ENCODE results near the gene CNPY3.
A peak's percentile ranks its signal among the peaks of the same experiment; 100 is the strongest.
"Not testable (repeated sequence)": the region's sequence is repeated elsewhere in the genome, so short reads cannot be mapped to it uniquely, and the experiment has no call there.

CNPY3 gene

DNA sequence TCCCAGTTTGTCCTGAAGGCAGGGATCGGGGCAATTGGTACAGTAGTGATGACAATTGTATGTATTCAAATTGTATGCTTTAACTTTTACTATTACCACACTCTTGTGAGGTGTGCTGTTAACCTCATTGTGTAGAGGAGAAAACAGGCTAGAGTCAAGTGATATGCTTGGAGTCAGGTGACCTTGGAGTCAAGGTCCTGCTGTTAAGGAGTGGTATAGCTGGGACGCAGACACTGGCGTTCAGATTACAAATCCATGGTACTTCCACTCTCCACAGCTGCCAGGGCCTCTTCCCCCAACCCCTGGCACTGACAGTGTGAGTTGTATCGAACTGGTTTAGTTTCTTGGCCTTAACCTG is 10.5 kb downstream of the CNPY3 start:
- Histone ChIP-seq H3K9me3 (replicated peaks; ENCODE audit: low read length) (no peaks in the 10 kb centered on the region), H3K4me3 (ENCODE audit: low read length) (no peak overlapping the region), H3K27me3 (ENCODE audit: control insufficient read depth, insufficient read depth, low read length) (no peaks in the 10 kb centered on the region), H3K36me3 (ENCODE audit: insufficient read depth, low read length) (peaks cover 34% of the 10 kb centered on the region), H3K4me2 (ENCODE audit: low read length) (no peak overlapping the region), H3K4me1 (ENCODE audit: control insufficient read depth, insufficient read depth, low read length) (no peaks in the 10 kb centered on the region), H3K9ac (ENCODE audit: low read depth, low read length) (no peak overlapping the region)

DNA sequence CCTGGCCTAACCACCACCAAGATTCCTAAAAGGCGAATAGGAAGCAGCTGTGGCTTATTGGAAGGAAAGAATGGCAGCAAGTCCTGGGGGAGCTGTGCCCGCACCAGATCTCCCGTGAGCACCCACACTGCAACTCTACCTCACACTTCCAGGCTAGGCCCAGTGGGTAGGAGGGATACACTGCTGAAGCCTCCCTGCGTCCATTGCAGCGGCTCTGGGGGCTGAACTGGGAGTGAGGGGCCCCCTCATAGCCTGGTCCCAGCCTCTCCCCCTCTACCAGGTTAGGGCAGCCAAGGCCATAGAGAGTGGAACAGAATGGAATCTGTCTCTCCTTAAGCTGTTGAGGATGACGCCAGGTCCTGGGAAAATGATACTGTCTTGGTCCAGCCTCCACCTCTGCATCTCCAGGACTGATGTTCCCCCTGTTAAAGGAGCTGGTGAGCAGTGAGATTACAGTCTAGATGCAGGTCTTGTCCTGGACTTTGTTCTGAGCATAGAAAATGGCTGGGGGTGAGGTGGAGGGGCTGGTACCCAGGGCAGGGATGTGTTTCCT is 11.3 kb downstream of the CNPY3 start:
- Histone ChIP-seq H3K9ac (ENCODE audit: low read depth, low read length) (no peak overlapping the region), H3K27me3 (ENCODE audit: control insufficient read depth, insufficient read depth, low read length) (no peaks in the 10 kb centered on the region), H3K4me3 (ENCODE audit: low read length) (no peak overlapping the region), H3K4me2 (ENCODE audit: low read length) (no peak overlapping the region), H3K9me3 (replicated peaks; ENCODE audit: low read length) (no peaks in the 10 kb centered on the region), H3K4me1 (ENCODE audit: control insufficient read depth, insufficient read depth, low read length) (no peaks in the 10 kb centered on the region), H3K36me3 (ENCODE audit: insufficient read depth, low read length) (peaks cover 29% of the 10 kb centered on the region)

DNA sequence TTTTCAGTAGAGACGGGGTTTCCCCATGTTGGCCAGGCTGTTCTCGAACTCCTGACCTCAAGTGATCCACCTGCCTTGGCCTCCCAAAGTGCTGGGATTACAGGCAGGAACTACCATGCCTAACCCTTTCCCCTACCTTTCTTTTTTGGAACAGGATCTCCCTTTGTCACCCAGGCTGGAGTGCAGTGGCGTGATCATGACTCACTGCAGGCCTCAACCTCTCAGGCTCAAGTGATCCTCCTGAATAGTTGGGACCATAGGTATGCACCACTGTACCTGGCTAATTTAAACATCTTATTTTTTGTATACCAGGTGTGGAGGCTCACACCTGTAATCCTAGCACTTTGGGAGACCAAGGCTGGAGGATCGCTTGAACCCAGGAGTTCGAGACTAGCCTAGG is 12.1 kb downstream of the CNPY3 start:
- H3K27me3 ChIP-seq (ENCODE audit: control insufficient read depth, insufficient read depth, low read length); H3K4me1 ChIP-seq (ENCODE audit: control insufficient read depth, insufficient read depth, low read length); H3K4me3 ChIP-seq (ENCODE audit: low read length); H3K9ac ChIP-seq (ENCODE audit: low read depth, low read length); H3K4me2 ChIP-seq (ENCODE audit: low read length); H3K9me3 ChIP-seq (replicated peaks; ENCODE audit: low read length): not testable (repeated sequence)
- H3K36me3 ChIP-seq (ENCODE audit: insufficient read depth, low read length), result peaks cover 24% of the 10 kb centered on the region

DNA sequence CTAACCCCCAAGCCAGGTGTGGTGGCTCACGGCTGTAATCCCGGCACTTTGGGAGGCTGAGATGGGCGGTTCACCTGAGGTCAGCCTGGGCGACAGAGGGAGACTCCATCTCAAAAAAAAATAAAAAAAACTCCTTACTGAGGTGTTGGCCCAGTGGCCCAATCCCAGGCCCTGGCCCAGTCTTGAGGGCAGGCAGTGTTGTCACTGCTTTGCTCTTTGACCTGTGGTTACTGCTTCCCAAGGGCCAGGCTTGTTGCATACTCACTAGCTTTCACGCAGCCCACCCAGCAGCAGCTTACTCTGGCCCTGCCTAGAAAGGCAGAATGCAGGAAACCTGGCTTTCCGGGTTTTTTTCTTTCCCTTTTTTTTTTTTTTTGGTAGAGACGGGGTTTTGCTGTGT is 13.2 kb downstream of the CNPY3 start:
- peaks cover 19% of the 10 kb centered on the region for H3K36me3 ChIP-seq (ENCODE audit: insufficient read depth, low read length)

DNA sequence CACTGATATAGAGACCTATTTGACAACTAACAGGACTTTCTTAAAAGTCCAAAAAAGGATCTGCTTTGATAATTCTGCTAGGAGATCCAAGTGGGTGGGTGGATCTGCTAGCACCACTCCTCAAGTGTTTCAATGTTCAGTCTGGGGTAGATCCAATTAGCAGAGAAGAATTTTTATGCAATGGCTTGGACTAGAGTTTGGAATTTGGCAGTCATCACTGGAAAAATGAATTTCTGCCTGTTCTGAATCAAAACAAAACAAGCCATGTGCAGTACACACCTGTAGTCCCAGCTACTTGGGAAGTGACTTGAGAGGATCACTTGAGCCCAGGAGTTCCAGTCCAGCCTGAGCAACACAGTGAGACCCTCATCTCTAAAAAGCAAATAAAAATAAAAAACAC is 18.7 kb downstream of the CNPY3 start:
- Histone ChIP-seq H3K36me3 (ENCODE audit: insufficient read depth, low read length) (no peaks in the 10 kb centered on the region), H3K4me2 (ENCODE audit: low read length) (no peak overlapping the region), H3K27me3 (ENCODE audit: control insufficient read depth, insufficient read depth, low read length) (no peaks in the 10 kb centered on the region), H3K4me3 (ENCODE audit: low read length) (no peak overlapping the region), H3K9me3 (replicated peaks; ENCODE audit: low read length) (no peaks in the 10 kb centered on the region), H3K9ac (ENCODE audit: low read depth, low read length) (no peak overlapping the region), H3K4me1 (ENCODE audit: control insufficient read depth, insufficient read depth, low read length) (no peaks in the 10 kb centered on the region)

More for the DNA sequence above, 13.2 kb downstream of the CNPY3 start:
- Histone ChIP-seq H3K4me3 (ENCODE audit: low read length) (no peak overlapping the region), H3K27me3 (ENCODE audit: control insufficient read depth, insufficient read depth, low read length) (no peaks in the 10 kb centered on the region), H3K9me3 (replicated peaks; ENCODE audit: low read length) (no peaks in the 10 kb centered on the region), H3K4me2 (ENCODE audit: low read length) (no peak overlapping the region), H3K4me1 (ENCODE audit: control insufficient read depth, insufficient read depth, low read length) (no peaks in the 10 kb centered on the region), H3K9ac (ENCODE audit: low read depth, low read length) (no peak overlapping the region)

DNA sequence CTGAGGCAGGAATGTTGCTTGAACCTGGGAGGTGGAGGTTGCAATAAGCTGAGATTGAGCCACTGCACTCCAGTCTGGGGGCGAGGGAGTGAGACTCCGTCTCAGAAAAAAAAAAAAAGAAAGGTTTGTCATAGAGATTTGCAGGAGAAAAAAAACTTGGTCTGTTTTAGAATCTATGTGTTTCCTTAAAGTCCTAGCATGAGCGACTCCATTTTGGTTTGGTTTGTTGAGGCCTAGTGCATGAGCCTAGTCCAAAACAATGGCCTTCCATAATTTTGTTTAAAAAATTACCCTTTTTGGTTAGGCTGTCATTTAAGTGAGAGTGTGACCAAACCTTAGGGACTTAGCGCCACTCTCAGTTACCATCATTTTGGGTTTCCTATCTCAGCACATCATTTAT is 23.1 kb downstream of the CNPY3 start:
- H3K36me3 ChIP-seq (ENCODE audit: insufficient read depth, low read length), result no peaks in the 10 kb centered on the region
- H3K9ac ChIP-seq (ENCODE audit: low read depth, low read length), result no peak overlapping the region
- no peaks in the 10 kb centered on the region for H3K4me1 ChIP-seq (ENCODE audit: control insufficient read depth, insufficient read depth, low read length)
- H3K4me2 ChIP-seq (ENCODE audit: low read length), result no peak overlapping the region
- H3K9me3 ChIP-seq (replicated peaks; ENCODE audit: low read length), result no peaks in the 10 kb centered on the region
- H3K4me3 ChIP-seq (ENCODE audit: low read length), result no peak overlapping the region
- H3K27me3 ChIP-seq (ENCODE audit: control insufficient read depth, insufficient read depth, low read length), result no peaks in the 10 kb centered on the region

DNA sequence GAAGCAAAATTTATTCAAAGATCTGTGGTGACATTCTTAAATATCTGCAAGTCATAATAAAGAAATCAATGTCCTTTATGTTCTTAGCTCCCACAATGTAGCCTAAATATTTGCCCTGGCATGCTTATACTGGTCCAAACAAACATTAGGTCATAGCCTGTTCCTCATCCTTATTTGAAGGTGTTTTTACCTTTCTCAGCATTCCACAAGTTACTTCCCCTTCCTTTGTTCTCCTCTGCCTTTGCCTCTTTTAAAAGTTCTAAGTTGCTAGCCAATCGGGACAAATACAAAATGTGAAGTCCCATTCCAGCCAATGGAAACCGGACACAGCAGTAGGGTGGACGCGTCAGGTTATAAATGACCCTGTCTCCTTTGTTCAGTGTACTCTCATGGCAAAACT is 25.1 kb downstream of the CNPY3 start:
- H3K27me3 ChIP-seq (ENCODE audit: control insufficient read depth, insufficient read depth, low read length); H3K9me3 ChIP-seq (replicated peaks; ENCODE audit: low read length); H3K36me3 ChIP-seq (ENCODE audit: insufficient read depth, low read length); H3K4me2 ChIP-seq (ENCODE audit: low read length); H3K4me3 ChIP-seq (ENCODE audit: low read length); H3K9ac ChIP-seq (ENCODE audit: low read depth, low read length); H3K4me1 ChIP-seq (ENCODE audit: control insufficient read depth, insufficient read depth, low read length): not testable (repeated sequence)

DNA sequence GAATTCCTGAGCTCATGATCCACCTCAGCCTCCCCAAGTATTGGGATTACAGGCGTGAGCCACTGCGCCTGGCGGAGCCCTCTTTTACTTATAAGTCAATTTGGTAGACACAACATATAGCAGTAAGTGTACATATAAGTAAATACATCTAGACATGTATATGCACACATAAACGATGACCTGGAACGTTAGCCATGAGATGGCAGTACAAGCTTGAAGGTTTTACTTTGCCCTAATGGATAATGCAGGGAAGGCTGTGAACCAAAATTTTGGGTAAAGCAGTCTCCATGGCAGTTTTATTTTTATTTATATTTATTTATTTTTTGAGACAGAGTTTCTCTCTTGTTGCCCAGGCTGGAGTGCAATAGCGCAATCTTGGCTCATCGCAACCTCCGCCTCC is 28.8 kb downstream of the CNPY3 start:
- H3K36me3 ChIP-seq (ENCODE audit: insufficient read depth, low read length), result peaks cover 11% of the 10 kb centered on the region
- H3K27me3 ChIP-seq (ENCODE audit: control insufficient read depth, insufficient read depth, low read length), result peaks cover 6% of the 10 kb centered on the region
- no peak overlapping the region for H3K4me3 ChIP-seq (ENCODE audit: low read length)
- H3K9me3 ChIP-seq (replicated peaks; ENCODE audit: low read length), result no peaks in the 10 kb centered on the region
- H3K4me1 ChIP-seq (ENCODE audit: control insufficient read depth, insufficient read depth, low read length), result peaks cover 16% of the 10 kb centered on the region
- H3K4me2 ChIP-seq (ENCODE audit: low read length), result no peak overlapping the region
- H3K9ac ChIP-seq (ENCODE audit: low read depth, low read length), result no peak overlapping the region

DNA sequence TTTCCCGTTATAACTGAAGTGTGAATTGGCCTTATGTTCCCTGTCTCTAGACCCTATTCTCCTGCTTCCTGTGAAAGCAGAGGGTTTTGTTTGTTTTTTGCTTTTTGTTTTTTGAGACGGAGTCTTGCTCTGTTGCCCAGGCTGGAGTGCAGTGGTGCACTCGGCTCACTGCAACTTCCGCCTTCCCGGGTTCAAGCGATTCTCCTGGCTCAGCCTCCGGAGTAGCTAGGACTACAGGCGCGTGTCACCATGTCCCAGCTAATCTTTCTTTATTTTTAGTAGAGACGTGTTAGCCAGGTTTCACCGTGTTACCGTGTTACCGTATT is 30.6 kb downstream of the CNPY3 start:
- peaks cover 16% of the 10 kb centered on the region for H3K4me1 ChIP-seq (ENCODE audit: control insufficient read depth, insufficient read depth, low read length)
- peaks cover 6% of the 10 kb centered on the region for H3K27me3 ChIP-seq (ENCODE audit: control insufficient read depth, insufficient read depth, low read length)
- H3K36me3 ChIP-seq (ENCODE audit: insufficient read depth, low read length), result peaks cover 20% of the 10 kb centered on the region
- peak overlapping the region; percentile 95 for H3K4me2 ChIP-seq (ENCODE audit: low read length)
- no peak overlapping the region for H3K9ac ChIP-seq (ENCODE audit: low read depth, low read length)
- H3K9me3 ChIP-seq (replicated peaks; ENCODE audit: low read length), result no peaks in the 10 kb centered on the region
- peak overlapping the region; percentile 64 for H3K4me3 ChIP-seq (ENCODE audit: low read length)

DNA sequence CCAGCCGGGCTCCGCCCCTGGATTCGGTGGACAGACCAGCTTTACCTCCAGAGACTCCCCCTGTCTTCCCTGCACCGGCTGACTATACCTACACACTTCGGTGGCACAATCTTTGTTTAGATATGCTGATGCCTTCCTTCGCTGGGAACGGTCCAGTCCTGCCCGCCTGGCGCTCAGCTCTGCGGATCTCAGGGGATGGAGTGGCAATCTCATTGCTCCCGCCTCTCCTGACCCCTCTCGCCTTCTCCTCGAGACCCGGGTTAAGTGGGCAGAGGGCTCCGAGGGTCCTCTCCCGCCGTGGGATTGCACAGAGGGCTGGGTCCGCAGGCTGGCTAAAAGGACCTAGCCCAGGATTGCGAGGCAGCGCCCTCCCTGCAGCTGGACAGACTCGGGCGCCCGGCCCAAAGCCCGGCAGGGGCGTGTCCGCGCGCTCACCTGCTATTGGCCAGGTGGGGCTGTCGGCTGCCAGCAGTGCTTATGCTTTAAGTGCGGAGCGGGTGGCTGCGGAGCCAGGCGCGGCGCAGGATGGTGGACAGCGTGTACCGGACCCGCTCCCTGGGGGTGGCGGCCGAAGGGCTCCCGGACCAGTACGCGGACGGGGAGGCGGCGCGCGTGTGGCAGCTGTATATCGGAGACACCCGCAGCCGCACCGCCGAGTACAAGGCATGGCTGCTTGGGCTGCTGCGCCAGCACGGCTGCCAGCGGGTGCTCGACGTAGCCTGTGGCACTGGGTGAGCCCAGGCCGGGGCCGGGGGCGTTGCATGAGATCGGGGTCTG is 31.2 kb downstream of the CNPY3 start, which contains the start of gene GNMT:
TSS of gene GNMT (plus strand) at position 512 of the 777 bp plus-strand sequence. CDS start at position 526, 14 bp downstream.
- H3K9me3 ChIP-seq (replicated peaks; ENCODE audit: low read length), result no peaks in the 10 kb centered on the region
- H3K36me3 ChIP-seq (ENCODE audit: insufficient read depth, low read length), result peaks cover 26% of the 10 kb centered on the region
- peaks cover 16% of the 10 kb centered on the region for H3K4me1 ChIP-seq (ENCODE audit: control insufficient read depth, insufficient read depth, low read length)
- peaks cover 6% of the 10 kb centered on the region for H3K27me3 ChIP-seq (ENCODE audit: control insufficient read depth, insufficient read depth, low read length)
- H3K4me3 ChIP-seq (ENCODE audit: low read length), result peak within 1 kb of the TSS; percentile 64
- H3K4me2 ChIP-seq (ENCODE audit: low read length), result peak within 1 kb of the TSS; percentile 95
- H3K9ac ChIP-seq (ENCODE audit: low read depth, low read length), result peak within 1 kb of the TSS; percentile 49

DNA sequence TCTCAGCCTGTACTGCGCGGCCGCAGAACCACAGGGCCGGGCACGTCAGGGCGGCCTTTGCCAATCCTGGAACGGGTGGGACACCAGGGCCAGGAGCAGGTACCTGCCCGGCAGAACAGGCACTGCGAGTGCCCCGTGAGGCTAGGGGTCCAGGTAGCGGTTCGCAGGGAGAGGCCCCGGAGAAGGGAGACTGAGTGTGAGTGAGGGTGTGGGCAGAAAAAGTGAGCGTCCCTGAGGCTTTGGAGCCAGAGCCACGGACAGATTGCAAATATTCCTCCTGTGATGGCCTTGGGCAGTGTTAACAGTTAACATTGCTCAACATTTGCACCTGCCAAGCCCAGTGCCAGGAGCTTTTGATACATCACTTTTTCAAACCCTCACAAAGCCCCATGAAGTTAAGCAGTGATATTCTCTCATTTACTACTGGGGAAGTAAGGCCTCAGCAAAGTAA is 31.8 kb downstream of the CNPY3 start:
- Histone ChIP-seq H3K36me3 (ENCODE audit: insufficient read depth, low read length) (peaks cover 29% of the 10 kb centered on the region), H3K9me3 (replicated peaks; ENCODE audit: low read length) (no peaks in the 10 kb centered on the region), H3K27me3 (ENCODE audit: control insufficient read depth, insufficient read depth, low read length) (peaks cover 6% of the 10 kb centered on the region), H3K4me1 (ENCODE audit: control insufficient read depth, insufficient read depth, low read length) (peaks cover 16% of the 10 kb centered on the region), H3K4me3 (ENCODE audit: low read length) (peak overlapping the region; percentile 64), H3K4me2 (ENCODE audit: low read length) (peak overlapping the region; percentile 95), H3K9ac (ENCODE audit: low read depth, low read length) (peak overlapping the region; percentile 49)

DNA sequence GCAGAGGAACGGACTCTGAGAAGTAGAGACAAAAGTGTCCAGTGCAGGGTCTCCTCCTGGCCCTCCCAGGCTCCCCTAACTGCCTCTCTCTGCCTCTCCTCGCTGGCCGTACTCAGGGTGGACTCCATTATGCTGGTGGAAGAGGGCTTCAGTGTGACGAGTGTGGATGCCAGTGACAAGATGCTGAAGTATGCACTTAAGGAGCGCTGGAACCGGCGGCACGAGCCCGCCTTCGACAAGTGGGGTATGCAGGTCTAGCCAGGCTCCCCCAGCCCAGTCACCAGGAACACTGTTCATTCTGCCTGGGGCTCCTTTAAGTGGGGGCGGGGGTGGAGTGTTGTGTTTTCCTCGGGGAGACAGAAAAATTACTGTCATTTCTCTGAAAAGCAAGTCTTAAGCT is 32.8 kb downstream of the CNPY3 start:
- Histone ChIP-seq H3K4me1 (ENCODE audit: control insufficient read depth, insufficient read depth, low read length) (peaks cover 16% of the 10 kb centered on the region), H3K9ac (ENCODE audit: low read depth, low read length) (no peak overlapping the region), H3K9me3 (replicated peaks; ENCODE audit: low read length) (no peaks in the 10 kb centered on the region), H3K36me3 (ENCODE audit: insufficient read depth, low read length) (peaks cover 34% of the 10 kb centered on the region), H3K4me2 (ENCODE audit: low read length) (no peak overlapping the region), H3K27me3 (ENCODE audit: control insufficient read depth, insufficient read depth, low read length) (peaks cover 6% of the 10 kb centered on the region), H3K4me3 (ENCODE audit: low read length) (no peak overlapping the region)

Measured in skeletal muscle satellite cell (primary cell).